ENCODE data around the gene NPBWR2. TPM values are rescaled to one million over a fixed set of nuclear protein-coding genes. Genes with fewer than 3 reads are reported as not detected.

The NPBWR2 gene
- total RNA-seq, 1 experiment from 2014 or later = not detected

Other genes starting within 250 kb of the NPBWR2 start
- gene ABHD16B, start 246.1 kb downstream of the NPBWR2 start, total RNA-seq (2014; rRNA removed; shearing (Covaris generic)) = not detected in 2 replicates
- 76.0 and 79.3 TPM in 2 replicates for gene TPD52L2, start 242.3 kb downstream of the NPBWR2 start, total RNA-seq (2014; rRNA removed; shearing (Covaris generic))
- 29.2 and 30.8 TPM in 2 replicates for gene DNAJC5, start 212.4 kb downstream of the NPBWR2 start, total RNA-seq (2014; rRNA removed; shearing (Covaris generic))
- 21.8 and 26.6 TPM in 2 replicates for gene UCKL1, start 151.1 kb downstream of the NPBWR2 start, total RNA-seq (2014; rRNA removed; shearing (Covaris generic))
- gene ZNF512B, start 137.6 kb downstream of the NPBWR2 start, total RNA-seq (2014; rRNA removed; shearing (Covaris generic)) = 13.3 and 15.5 TPM in 2 replicates
- gene SAMD10, start 127.9 kb downstream of the NPBWR2 start, total RNA-seq (2014; rRNA removed; shearing (Covaris generic)) = 3.8 and 5.7 TPM in 2 replicates
- gene PRPF6, start 126.4 kb downstream of the NPBWR2 start, total RNA-seq (2014; rRNA removed; shearing (Covaris generic)) = 70.8 and 75.3 TPM in 2 replicates
- 1.1 and 1.6 TPM in 2 replicates for gene C20orf204, start 71.4 kb downstream of the NPBWR2 start, total RNA-seq (2014; rRNA removed; shearing (Covaris generic))
- gene SOX18, start 57.9 kb downstream of the NPBWR2 start, total RNA-seq (2014; rRNA removed; shearing (Covaris generic)) = 0.52 and 1.2 TPM in 2 replicates
- 27.3 and 29.4 TPM in 2 replicates for gene TCEA2, start 44.4 kb downstream of the NPBWR2 start, total RNA-seq (2014; rRNA removed; shearing (Covaris generic))
- gene RGS19, start 28.0 kb downstream of the NPBWR2 start, total RNA-seq (2014; rRNA removed; shearing (Covaris generic)) = 24.3 and 27.0 TPM in 2 replicates
- 2.4 and 4.4 TPM in 2 replicates for gene OPRL1, start 27.5 kb downstream of the NPBWR2 start, total RNA-seq (2014; rRNA removed; shearing (Covaris generic))
- gene LKAAEAR1, start 23.2 kb downstream of the NPBWR2 start, total RNA-seq (2014; rRNA removed; shearing (Covaris generic)) = 0.45 TPM in 1 of 2 replicates, not detected in the other
- gene MYT1, start 56.9 kb upstream of the NPBWR2 start, total RNA-seq (2014; rRNA removed; shearing (Covaris generic)) = 0.69 and 2.1 TPM in 2 replicates
- gene PCMTD2, start 148.2 kb upstream of the NPBWR2 start, total RNA-seq (2014; rRNA removed; shearing (Covaris generic)) = 38.0 and 57.6 TPM in 2 replicates

Data from H7 (cell line).